Esophagus muscularis mucosa (tissue), 3 donors: ENCODE measurements around the gene ZNF76.

Experiments
- POLR2A ChIP-seq: fragments of 450-650 bp; IDR thresholded peaks from one replicate; pipeline ENCODE4 v1.6.1; 2017; ENCODE audit warnings: antibody characterized with exemption, moderate library complexity, mild to moderate bottlenecking, low read depth
- TF ChIP-seq, protein P1 (sequence below), 3 experiments: fragments of 200-600 bp in 2 of 3; fragments of 450-650 bp in 1 of 3; sonication (generic) in 2 of 3; IDR thresholded peaks; one replicate each; pipeline ENCODE4 v1.5.1; 2017 to 2019; ENCODE audit warnings: antibody characterized with exemption in 3 of 3, mild to moderate bottlenecking in 2 of 3, moderate library complexity in 1 of 3

DNA sequence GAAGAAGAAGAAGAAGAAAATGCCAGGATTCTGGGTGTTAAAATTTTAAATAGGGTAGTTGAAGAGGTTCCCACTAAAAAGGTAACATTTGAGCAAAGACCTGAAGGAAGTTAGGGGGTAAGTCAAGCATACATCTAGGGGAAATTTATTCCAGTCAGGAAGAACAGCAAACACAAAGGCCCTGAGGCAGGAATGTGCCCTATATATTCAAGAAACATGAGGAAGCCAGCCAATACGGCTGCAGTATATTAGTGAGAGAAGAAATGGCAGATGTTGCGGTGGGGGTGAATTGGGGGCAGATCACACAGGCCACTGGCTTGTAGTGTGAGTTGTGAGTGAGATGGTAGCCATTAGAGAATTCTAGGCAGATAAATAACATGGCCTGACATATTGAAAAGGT lies 6.0 kb downstream of the ZNF76 start:
- no peak for TF ChIP-seq POLR2A
- TF ChIP-seq, protein P1, sequence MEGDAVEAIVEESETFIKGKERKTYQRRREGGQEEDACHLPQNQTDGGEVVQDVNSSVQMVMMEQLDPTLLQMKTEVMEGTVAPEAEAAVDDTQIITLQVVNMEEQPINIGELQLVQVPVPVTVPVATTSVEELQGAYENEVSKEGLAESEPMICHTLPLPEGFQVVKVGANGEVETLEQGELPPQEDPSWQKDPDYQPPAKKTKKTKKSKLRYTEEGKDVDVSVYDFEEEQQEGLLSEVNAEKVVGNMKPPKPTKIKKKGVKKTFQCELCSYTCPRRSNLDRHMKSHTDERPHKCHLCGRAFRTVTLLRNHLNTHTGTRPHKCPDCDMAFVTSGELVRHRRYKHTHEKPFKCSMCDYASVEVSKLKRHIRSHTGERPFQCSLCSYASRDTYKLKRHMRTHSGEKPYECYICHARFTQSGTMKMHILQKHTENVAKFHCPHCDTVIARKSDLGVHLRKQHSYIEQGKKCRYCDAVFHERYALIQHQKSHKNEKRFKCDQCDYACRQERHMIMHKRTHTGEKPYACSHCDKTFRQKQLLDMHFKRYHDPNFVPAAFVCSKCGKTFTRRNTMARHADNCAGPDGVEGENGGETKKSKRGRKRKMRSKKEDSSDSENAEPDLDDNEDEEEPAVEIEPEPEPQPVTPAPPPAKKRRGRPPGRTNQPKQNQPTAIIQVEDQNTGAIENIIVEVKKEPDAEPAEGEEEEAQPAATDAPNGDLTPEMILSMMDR (IDR thresholded peaks at IDR 0.05), result no peak
